Measurements from ENCODE around the gene OR52B2.

The OR52B2 gene

GRCh38 chr11:6197466-6198200 lies 27.5 kb upstream of the OR52B2 start:
- H3K4me3 ChIP-seq: no peak overlapping the region
- H3K4me1 ChIP-seq: no peaks in the 10 kb centered on the region

GRCh38 chr11:6196396-6196795 lies 26.3 kb upstream of the OR52B2 start:
- intact Hi-C loops (cut with DNase I; ENCODE audit: low total_unique reads): no loop called here
- Histone ChIP-seq H3K9me3 (no peaks in the 10 kb centered on the region), H3K27ac (no peak overlapping the region), H3K36me3 (no peaks in the 10 kb centered on the region), H3K27me3 (no peaks in the 10 kb centered on the region), H3K4me3 (no peak overlapping the region), H3K4me1 (no peaks in the 10 kb centered on the region)
- DNase-seq: no peak
- no peak for TF ChIP-seq CTCF (IDR thresholded peaks at IDR 0.05)

More at GRCh38 chr11:6197466-6198200, 27.5 kb upstream of the OR52B2 start:
- no peak overlapping the region for H3K27ac ChIP-seq
- intact Hi-C loops (cut with DNase I; ENCODE audit: low total_unique reads): no loop called here
- no peaks in the 10 kb centered on the region for H3K27me3 ChIP-seq
- H3K36me3 ChIP-seq: peaks cover 0 to 4% (median 0%) of the 10 kb centered on the region in 3 donors
- no peak for TF ChIP-seq CTCF (IDR thresholded peaks at IDR 0.05)
- no peaks in the 10 kb centered on the region for H3K9me3 ChIP-seq
- DNase-seq: no peak

- DNase-seq: no peak
- intact Hi-C loops (cut with DNase I; ENCODE audit: low total_unique reads): no loop called here
- Histone ChIP-seq H3K4me1 (no peaks in the 10 kb centered on the region), H3K27ac (no peak overlapping the region), H3K4me3 (no peak overlapping the region), H3K27me3 (no peaks in the 10 kb centered on the region), H3K9me3 (no peaks in the 10 kb centered on the region), H3K36me3 (no peaks in the 10 kb centered on the region)
- TF ChIP-seq CTCF (IDR thresholded peaks at IDR 0.05): no peak
These were observed 24.0 kb upstream of the OR52B2 start for GRCh38 chr11:6194065-6194581.

- H3K4me3 ChIP-seq: no peak overlapping the region
- intact Hi-C loops (cut with DNase I; ENCODE audit: low total_unique reads): no loop called here
- no peaks in the 10 kb centered on the region for H3K36me3 ChIP-seq
- TF ChIP-seq CTCF (IDR thresholded peaks at IDR 0.05): no peak
- no peaks in the 10 kb centered on the region for H3K4me1 ChIP-seq
- H3K27ac ChIP-seq: no peak overlapping the region
- H3K9me3 ChIP-seq: no peaks in the 10 kb centered on the region
- no peaks in the 10 kb centered on the region for H3K27me3 ChIP-seq
- no peak for DNase-seq
These were observed 21.6 kb upstream of the OR52B2 start for GRCh38 chr11:6191742-6192141.

GRCh38 chr11:6175440-6175839 lies 5.3 kb upstream of the OR52B2 start:
- no peak for DNase-seq
- TF ChIP-seq CTCF (IDR thresholded peaks at IDR 0.05): no peak
- H3K4me1 ChIP-seq: no peaks in the 10 kb centered on the region
- H3K4me3 ChIP-seq: no peak overlapping the region
- intact Hi-C loops (cut with DNase I; ENCODE audit: low total_unique reads): no loop called here
- no peaks in the 10 kb centered on the region for H3K36me3 ChIP-seq
- no peaks in the 10 kb centered on the region for H3K9me3 ChIP-seq
- H3K27ac ChIP-seq: no peak overlapping the region
- no peaks in the 10 kb centered on the region for H3K27me3 ChIP-seq

All from tibial artery (tissue), 4 donors.